Esophagus squamous epithelium (tissue), 4 donors: ENCODE results near the gene OSBPL9.

Experiments used
- CTCF ChIP-seq, 6 experiments: fragments of 450-650 bp in 4 of 6; fragments of 200-600 bp in 2 of 6; sonication (generic) in 2 of 6; IDR thresholded peaks; one replicate each; pipeline ENCODE4 v1.5.1; 2016 to 2019; ENCODE audit warnings: antibody characterized with exemption in 6 of 6, mild to moderate bottlenecking in 4 of 6, moderate library complexity in 4 of 6
- POLR2A ChIP-seq, 4 donors: fragments of 450-650 bp; IDR thresholded peaks; one replicate each; pipeline ENCODE4 v1.6.1; 2017; ENCODE audit warnings: antibody characterized with exemption in 4 of 4, mild to moderate bottlenecking in 4 of 4, moderate library complexity in 3 of 4

GRCh38 chr1:51673279-51673678 is 56.4 kb downstream of the OSBPL9 start:
- no peak for TF ChIP-seq CTCF (IDR thresholded peaks at IDR 0.05)
- TF ChIP-seq POLR2A (IDR thresholded peaks at IDR 0.05) = no peak
